ENCODE results near the gene RAB12.
A peak's percentile ranks its signal among the peaks of the same experiment; 100 is the strongest.
"Not testable (repeated sequence)": the region's sequence is repeated elsewhere in the genome, so short reads cannot be mapped to it uniquely, and the experiment has no call there.

The RAB12 gene

GRCh38 chr18:8608795-8609658, at the start of gene RAB12:
Gene RAB12 (plus strand): TSS chr18:8609437. CDS start chr18:8609440, 3 bp downstream.
- DNase-seq (ENCODE audit: low read depth, low spot score), result peak; percentile 84

GRCh38 chr18:8559612-8560186, 49.5 kb upstream of the RAB12 start:
- no peak for DNase-seq (ENCODE audit: low read depth, low spot score)

GRCh38 chr18:8561123-8561910, 47.9 kb upstream of the RAB12 start:
- no peak for DNase-seq (ENCODE audit: low read depth, low spot score)

GRCh38 chr18:8562070-8562469, 47.2 kb upstream of the RAB12 start:
- no peak for DNase-seq (ENCODE audit: low read depth, low spot score)

- no peak for DNase-seq (ENCODE audit: low read depth, low spot score)
These were observed 46.3 kb upstream of the RAB12 start for GRCh38 chr18:8562919-8563318.

- DNase-seq (ENCODE audit: low read depth, low spot score), result no peak
These were observed 37.8 kb upstream of the RAB12 start for GRCh38 chr18:8571399-8571798.

GRCh38 chr18:8573766-8574165, 35.5 kb upstream of the RAB12 start:
- DNase-seq (ENCODE audit: low read depth, low spot score), result not testable (repeated sequence)

- DNase-seq (ENCODE audit: low read depth, low spot score), result peak; percentile 18
These were observed 24.4 kb upstream of the RAB12 start for GRCh38 chr18:8584798-8585197.

- DNase-seq (ENCODE audit: low read depth, low spot score), result no peak
These were observed 22.3 kb upstream of the RAB12 start for GRCh38 chr18:8586941-8587340.

- DNase-seq (ENCODE audit: low read depth, low spot score), result no peak
These were observed 13.8 kb upstream of the RAB12 start for GRCh38 chr18:8595445-8595844.

GRCh38 chr18:8601277-8602032, 7.8 kb upstream of the RAB12 start:
- DNase-seq (ENCODE audit: low read depth, low spot score), result no peak

- DNase-seq (ENCODE audit: low read depth, low spot score), result no peak
These were observed 7.2 kb upstream of the RAB12 start for GRCh38 chr18:8602040-8602439.

- DNase-seq (ENCODE audit: low read depth, low spot score), result no peak
These were observed 6.7 kb upstream of the RAB12 start for GRCh38 chr18:8602557-8602956.

GRCh38 chr18:8603663-8604520, 5.3 kb upstream of the RAB12 start:
- no peak for DNase-seq (ENCODE audit: low read depth, low spot score)

- no peak for DNase-seq (ENCODE audit: low read depth, low spot score)
These were observed 3.3 kb upstream of the RAB12 start for GRCh38 chr18:8605974-8606373.

- no peak for DNase-seq (ENCODE audit: low read depth, low spot score)
These were observed 1.2 kb upstream of the RAB12 start for GRCh38 chr18:8607776-8608742.

GRCh38 chr18:8609659-8610458, 622 bp downstream of the RAB12 start:
- peak; percentile 48 for DNase-seq (ENCODE audit: low read depth, low spot score)

- DNase-seq (ENCODE audit: low read depth, low spot score), result peak; percentile 37
These were observed 1.2 kb downstream of the RAB12 start for GRCh38 chr18:8610459-8610851.
